Measurements from ENCODE around the gene APBB1. TPM values are rescaled to one million over a fixed set of nuclear protein-coding genes. Genes with fewer than 3 reads are reported as not detected.
A peak's percentile ranks its signal among the peaks of the same experiment; 100 is the strongest.

The APBB1 gene
- total RNA-seq, 1 experiment from 2014 or later, result 44.6 TPM

- no peak for DNase-seq (ENCODE audit: low spot score)
- in situ Hi-C loops (cut with HindIII; ENCODE audit: low sequenced_read_pairs), result no loop called here
Observed at GRCh38 chr11:6420677-6421076, 1.8 kb upstream of the APBB1 start.

GRCh38 chr11:6418557-6419008 is 311 bp downstream of the APBB1 start:
- DNase-seq (ENCODE audit: low spot score), result no peak
- in situ Hi-C loops (cut with HindIII; ENCODE audit: low sequenced_read_pairs), result no loop called here

GRCh38 chr11:6417907-6418556 is 862 bp downstream of the APBB1 start:
- DNase-seq (ENCODE audit: low spot score), result peak; percentile 58
- in situ Hi-C loops (cut with HindIII; ENCODE audit: low sequenced_read_pairs), result no loop called here

GRCh38 chr11:6415797-6416196 is 3.1 kb downstream of the APBB1 start:
- in situ Hi-C loops (cut with HindIII; ENCODE audit: low sequenced_read_pairs), result no loop called here
- no peak for DNase-seq (ENCODE audit: low spot score)

DNA sequence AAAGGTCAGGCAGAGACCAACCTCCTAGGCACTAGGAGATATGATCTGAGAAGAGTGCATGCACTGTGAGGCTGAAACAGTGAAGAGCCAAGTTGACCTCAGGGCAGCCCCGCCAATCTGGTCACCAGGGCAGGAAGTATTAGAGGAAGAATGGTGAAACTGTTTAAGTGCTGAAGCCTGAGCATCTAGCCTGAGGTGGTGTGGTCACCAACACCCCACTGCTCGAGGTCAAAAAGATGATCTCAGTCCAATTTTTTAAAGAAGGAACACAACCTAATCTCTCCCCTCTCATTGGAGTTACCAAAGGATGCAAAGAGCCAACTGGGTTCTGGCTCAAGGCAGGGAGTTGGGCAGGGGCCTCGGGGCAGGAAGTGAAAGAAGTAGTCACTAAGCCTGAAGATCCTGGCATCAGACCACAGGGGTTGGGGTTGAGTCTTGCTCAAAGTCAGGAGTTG is 4.0 kb downstream of the APBB1 start:
- in situ Hi-C loops (cut with HindIII; ENCODE audit: low sequenced_read_pairs), result no loop called here
- no peak for DNase-seq (ENCODE audit: low spot score)

DNA sequence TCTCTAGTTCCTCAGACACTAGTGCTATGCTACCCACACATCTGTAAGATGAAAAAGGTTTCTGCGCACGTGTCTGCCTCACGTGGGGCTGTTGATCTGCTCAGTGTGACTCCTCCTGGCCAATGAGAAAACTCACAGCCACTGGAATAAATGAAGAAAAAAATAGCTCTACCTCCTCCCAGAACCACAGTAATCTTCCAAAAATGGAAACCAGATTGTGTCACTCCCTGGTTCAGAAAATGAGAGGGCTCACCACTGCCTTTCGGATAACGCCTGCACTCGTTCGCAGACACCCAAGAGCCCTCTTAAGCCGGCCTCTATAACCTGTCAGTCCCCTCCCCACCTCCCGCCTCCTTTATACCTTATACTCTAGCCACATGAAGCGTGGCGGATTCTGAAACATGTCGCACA is 5.1 kb downstream of the APBB1 start:
- in situ Hi-C loops (cut with HindIII; ENCODE audit: low sequenced_read_pairs), result no loop called here
- peak; percentile 65 for DNase-seq (ENCODE audit: low spot score)

GRCh38 chr11:6411594-6412031 is 7.3 kb downstream of the APBB1 start:
- in situ Hi-C loops (cut with HindIII; ENCODE audit: low sequenced_read_pairs), result no loop called here
- DNase-seq (ENCODE audit: low spot score), result peak; percentile 60

DNA sequence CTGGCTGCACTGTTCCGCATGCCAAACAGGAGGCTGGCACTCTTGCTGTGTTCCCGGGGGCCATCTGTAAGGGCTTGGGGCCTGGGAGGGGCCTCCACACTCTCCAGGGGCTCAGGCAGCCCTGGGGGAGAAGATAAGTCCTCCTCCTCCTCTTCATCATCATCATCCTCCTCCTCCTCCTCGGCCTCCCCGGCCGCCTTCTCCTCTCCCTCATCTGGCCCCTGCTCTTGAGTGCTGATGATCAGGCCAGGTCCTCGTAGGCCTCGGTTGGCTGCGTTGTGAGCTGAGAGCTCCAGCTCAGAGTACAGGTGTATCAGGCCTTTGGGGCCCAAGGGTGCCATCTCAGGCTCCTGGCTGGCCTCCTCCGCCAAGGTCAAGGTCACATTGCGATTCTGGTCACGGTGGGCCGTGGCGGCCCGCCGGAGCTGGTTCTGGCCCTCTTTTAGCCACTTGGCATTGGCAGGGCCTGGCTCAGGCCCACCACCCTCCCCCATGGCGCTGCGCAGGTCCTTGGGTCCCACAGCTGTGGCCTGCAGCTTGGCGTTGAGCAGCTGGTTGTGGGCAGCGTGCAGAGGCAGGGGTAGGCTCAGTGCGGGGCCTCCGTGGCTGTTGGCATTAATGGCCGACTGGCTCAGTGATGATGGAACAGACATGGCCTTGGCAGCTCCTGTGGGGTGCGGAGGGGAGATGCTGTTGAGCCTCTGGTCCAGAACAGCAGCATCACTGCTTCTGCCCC is 8.0 kb downstream of the APBB1 start:
- no peak for DNase-seq (ENCODE audit: low spot score)
- in situ Hi-C loops (cut with HindIII; ENCODE audit: low sequenced_read_pairs), result no loop called here

- in situ Hi-C loops (cut with HindIII; ENCODE audit: low sequenced_read_pairs), result no loop called here
- DNase-seq (ENCODE audit: low spot score), result peak; percentile 61
Observed at GRCh38 chr11:6406370-6406769, 12.5 kb downstream of the APBB1 start.

DNA sequence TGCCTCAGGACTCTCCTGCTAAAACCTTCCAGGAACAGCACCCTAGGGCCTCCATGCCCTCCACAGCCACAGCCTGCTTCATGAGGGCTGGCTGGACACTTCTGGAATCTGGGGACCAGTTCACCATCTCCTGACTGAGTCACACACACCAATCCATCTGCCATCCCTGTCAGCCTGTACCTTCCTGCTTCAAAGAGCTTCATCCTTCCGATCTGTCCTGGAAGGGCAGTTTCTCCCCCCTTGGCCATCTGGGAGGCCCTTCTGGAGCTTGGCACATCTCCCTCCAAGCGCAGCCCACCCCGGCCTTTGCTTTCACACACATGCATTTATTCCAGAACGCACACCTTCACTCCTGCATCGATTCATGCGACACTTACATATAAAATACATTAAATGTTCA is 13.0 kb downstream of the APBB1 start:
- in situ Hi-C loops (cut with HindIII; ENCODE audit: low sequenced_read_pairs), result no loop called here

DNA sequence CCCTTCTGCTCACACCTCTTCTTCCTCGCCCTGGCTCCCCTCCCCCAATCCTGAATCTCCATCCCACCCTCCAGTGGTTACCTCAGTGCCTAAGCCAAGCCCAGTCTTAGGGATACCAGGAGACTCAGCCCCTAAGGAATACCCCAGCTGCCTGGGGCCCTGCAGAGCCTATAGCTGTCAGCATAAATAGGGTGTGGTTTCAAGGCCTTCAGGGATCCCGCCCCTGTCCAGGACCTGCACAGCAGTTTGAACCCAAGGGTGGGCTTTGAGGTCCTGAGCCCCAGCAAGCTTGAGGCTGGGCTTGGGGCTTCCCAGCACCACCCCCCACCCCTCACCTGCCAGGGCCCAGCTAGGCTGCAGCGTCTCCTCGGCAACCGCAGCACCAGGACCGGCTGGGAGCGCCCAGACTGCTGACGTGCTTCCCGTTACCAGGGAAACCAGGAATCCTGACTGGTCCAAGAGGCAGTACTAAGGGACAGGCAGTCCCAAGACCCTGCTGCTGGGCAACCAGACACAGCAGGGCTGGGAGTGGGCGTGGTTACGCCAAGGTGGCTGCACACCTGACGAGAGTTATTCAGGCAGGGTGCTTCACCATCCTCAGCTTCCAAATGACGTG is 13.7 kb downstream of the APBB1 start:
- in situ Hi-C loops (cut with HindIII; ENCODE audit: low sequenced_read_pairs), result no loop called here
- peak; percentile 87 for DNase-seq (ENCODE audit: low spot score)

More for the DNA sequence above, 13.0 kb downstream of the APBB1 start:
- peak; percentile 92 for DNase-seq (ENCODE audit: low spot score)

GRCh38 chr11:6404342-6405051 is 14.4 kb downstream of the APBB1 start:
- in situ Hi-C loops (cut with HindIII; ENCODE audit: low sequenced_read_pairs), result loop anchor here (5.0 kb wide), 1 partner anchor 38 kb away; the partner anchor contains the start of gene HPX
- peak; percentile 73 for DNase-seq (ENCODE audit: low spot score)

DNA sequence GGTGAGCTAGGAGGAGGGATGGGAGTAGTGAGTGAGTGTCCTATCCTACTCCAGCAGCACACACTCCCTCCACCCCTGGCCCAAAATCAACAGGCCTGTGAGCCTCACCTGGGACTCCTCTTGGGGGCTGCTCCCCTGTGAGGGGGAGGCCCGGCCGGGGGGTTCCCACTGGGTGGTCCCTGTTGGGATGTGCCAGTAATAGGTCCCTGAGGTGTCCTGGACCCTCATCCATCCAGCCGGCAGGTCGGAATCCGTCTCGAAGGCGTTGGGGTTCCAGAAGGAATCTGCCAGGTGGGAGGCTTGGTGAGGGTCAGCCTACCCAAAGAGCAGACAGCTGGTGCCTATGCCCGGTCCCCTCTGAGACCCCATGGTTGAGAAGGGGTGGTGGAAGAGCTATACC is 15.4 kb downstream of the APBB1 start:
- in situ Hi-C loops (cut with HindIII; ENCODE audit: low sequenced_read_pairs), result loop anchor here (5.0 kb wide), 1 partner anchor 39 kb away; the partner anchor contains the start of gene HPX

DNA sequence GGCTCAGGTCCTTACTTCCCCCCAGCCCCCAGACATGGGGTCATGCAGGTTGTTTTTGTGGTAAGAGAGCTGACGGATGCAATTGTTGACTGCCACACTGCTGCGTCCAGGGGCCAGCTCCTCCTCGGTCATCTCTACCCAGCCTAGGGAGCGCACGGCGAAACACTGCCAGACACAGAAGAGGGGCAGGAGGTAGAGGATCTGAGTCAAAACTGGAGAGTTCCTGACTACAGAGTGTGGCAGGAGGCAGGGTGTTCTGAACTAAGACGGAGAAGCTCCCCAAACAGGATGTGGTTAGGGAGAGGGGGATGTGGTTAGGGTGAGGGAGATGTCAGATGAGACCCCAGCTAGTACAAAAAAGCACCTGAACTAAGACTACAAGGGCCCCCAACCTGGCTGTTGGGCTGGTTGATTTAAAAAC is 16.3 kb downstream of the APBB1 start:
- in situ Hi-C loops (cut with HindIII; ENCODE audit: low sequenced_read_pairs), result loop anchor here (5.0 kb wide), 1 partner anchor 40 kb away; the partner anchor contains the start of gene HPX
- no peak for DNase-seq (ENCODE audit: low spot score)

More for the DNA sequence above, 15.4 kb downstream of the APBB1 start:
- DNase-seq (ENCODE audit: low spot score), result no peak

- in situ Hi-C loops (cut with HindIII; ENCODE audit: low sequenced_read_pairs), result loop anchor here (5.0 kb wide), 1 partner anchor 40 kb away; the partner anchor contains the start of gene HPX
- DNase-seq (ENCODE audit: low spot score), result no peak
Observed at GRCh38 chr11:6402061-6402470, 16.8 kb downstream of the APBB1 start.

- in situ Hi-C loops (cut with HindIII; ENCODE audit: low sequenced_read_pairs), result loop anchor here (5.0 kb wide), 1 partner anchor 41 kb away; the partner anchor contains the start of gene HPX
- no peak for DNase-seq (ENCODE audit: low spot score)
Observed at GRCh38 chr11:6401464-6401863, 17.4 kb downstream of the APBB1 start.

- no peak for DNase-seq (ENCODE audit: low spot score)
- in situ Hi-C loops (cut with HindIII; ENCODE audit: low sequenced_read_pairs), result loop anchor here (5.0 kb wide), 1 partner anchor 42 kb away; the partner anchor contains the start of gene HPX
Observed at GRCh38 chr11:6400431-6401345, 18.2 kb downstream of the APBB1 start.

DNA sequence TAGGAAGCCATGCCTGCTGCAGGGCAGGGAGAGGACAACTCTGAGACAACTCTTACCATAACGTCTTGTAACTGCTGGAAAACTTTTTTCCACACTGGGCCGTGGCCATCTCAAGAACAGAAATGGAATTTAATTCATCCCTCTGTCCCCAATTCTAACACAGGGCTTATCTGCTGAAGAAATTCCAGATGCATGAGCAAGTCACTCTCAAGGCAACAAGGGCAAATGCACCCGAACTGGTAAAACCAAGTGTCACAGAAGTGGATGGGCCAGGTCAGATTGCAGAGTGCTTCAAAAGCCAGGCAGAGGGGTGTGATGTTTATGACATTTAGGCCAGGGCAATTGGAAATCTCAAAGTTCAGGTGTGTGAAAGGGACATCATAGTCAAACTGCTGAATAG is 21.3 kb downstream of the APBB1 start:
- in situ Hi-C loops (cut with HindIII; ENCODE audit: low sequenced_read_pairs), result no loop called here
- no peak for DNase-seq (ENCODE audit: low spot score)
